Measurements from ENCODE around the gene ACTG1.
A peak's percentile ranks its signal among the peaks of the same experiment; 100 is the strongest.

DNA sequence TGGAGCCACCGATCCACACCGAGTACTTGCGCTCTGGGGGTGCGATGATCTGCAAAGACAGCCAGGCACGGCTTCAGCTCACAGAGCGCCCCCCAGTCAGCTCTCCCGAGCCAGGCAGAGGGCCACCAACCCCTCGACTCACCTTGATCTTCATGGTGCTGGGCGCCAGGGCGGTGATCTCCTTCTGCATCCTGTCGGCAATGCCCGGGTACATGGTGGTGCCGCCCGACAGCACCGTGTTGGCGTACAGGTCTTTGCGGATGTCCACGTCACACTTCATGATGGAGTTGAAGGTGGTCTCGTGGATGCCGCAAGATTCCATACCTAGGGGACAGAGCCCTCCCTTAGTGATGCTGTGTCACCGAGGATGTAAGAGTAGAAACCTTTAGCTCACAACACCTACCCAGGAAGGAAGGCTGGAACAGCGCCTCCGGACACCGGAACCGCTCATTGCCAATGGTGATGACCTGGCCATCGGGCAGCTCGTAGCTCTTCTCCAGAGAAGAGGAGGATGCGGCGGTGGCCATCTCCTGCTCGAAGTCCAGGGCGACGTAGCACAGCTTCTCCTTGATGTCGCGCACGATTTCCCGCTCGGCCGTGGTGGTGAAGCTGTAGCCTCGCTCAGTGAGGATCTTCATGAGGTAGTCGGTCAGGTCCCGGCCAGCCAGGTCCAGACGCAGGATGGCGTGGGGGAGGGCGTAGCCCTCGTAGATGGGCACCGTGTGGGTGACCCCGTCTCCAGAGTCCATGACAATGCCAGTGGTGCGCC, 1.6 kb downstream of the ACTG1 start:
- TF ChIP-seq EP300 (IDR thresholded peaks at IDR 0.05) (no peak), POLR2A (IDR thresholded peaks at IDR 0.05) (peak in 1 of 2 donors; percentile 5), CTCF (IDR thresholded peaks at IDR 0.05) (no peak)
